GM19025 (cell line): ENCODE results near the gene ZNF786.
"Not testable (repeated sequence)": the region's sequence is repeated elsewhere in the genome, so short reads cannot be mapped to it uniquely, and the experiment has no call there.

Source experiments
- ATAC-seq: cut with Tn5 transposase; IDR thresholded peaks from one replicate; pipeline ENCODE4 v1.9.1; 2021; ENCODE audit warnings: mild to moderate bottlenecking, low read depth, moderate library complexity; ENCODE audit not compliant: unreplicated experiment

The ZNF786 gene

GRCh38 chr7:149090397-149091195, at the start of gene ZNF786:
ZNF786 (minus strand) TSS chr7:149090718; CDS start chr7:149090640, 78 bp downstream.
- ATAC-seq: peak; percentile 88

GRCh38 chr7:149136118-149136517, 45.6 kb upstream of the ZNF786 start:
- no peak for ATAC-seq

- ATAC-seq: no peak
Observed at GRCh38 chr7:149133028-149133710, 42.7 kb upstream of the ZNF786 start.

- no peak for ATAC-seq
Observed at GRCh38 chr7:149130572-149131198, 40.2 kb upstream of the ZNF786 start.

- peak; percentile 28 for ATAC-seq
Observed at GRCh38 chr7:149126662-149127266, 36.2 kb upstream of the ZNF786 start.

- peak; percentile 85 for ATAC-seq
Observed at GRCh38 chr7:149125863-149126661, 35.5 kb upstream of the ZNF786 start, which contains the start of gene ZNF425. ZNF425 (minus strand) TSS chr7:149126324; CDS start chr7:149126213, 111 bp downstream.

- ATAC-seq: no peak
Observed at GRCh38 chr7:149125189-149125862, 34.8 kb upstream of the ZNF786 start.

- no peak for ATAC-seq
Observed at GRCh38 chr7:149109969-149110368, 19.5 kb upstream of the ZNF786 start.

GRCh38 chr7:149104749-149105148, 14.2 kb upstream of the ZNF786 start:
- no peak for ATAC-seq

- no peak for ATAC-seq
Observed at GRCh38 chr7:149104214-149104613, 13.7 kb upstream of the ZNF786 start.

GRCh38 chr7:149103424-149103823, 12.9 kb upstream of the ZNF786 start:
- no peak for ATAC-seq

- ATAC-seq: no peak
Observed at GRCh38 chr7:149102666-149103065, 12.1 kb upstream of the ZNF786 start.

GRCh38 chr7:149100821-149101220, 10.3 kb upstream of the ZNF786 start:
- no peak for ATAC-seq

GRCh38 chr7:149099058-149099457, 8.5 kb upstream of the ZNF786 start:
- no peak for ATAC-seq

GRCh38 chr7:149097088-149097487, 6.6 kb upstream of the ZNF786 start:
- no peak for ATAC-seq

GRCh38 chr7:149093228-149093627, 2.7 kb upstream of the ZNF786 start:
- ATAC-seq: no peak

- not testable (repeated sequence) for ATAC-seq
Observed at GRCh38 chr7:149092244-149092643, 1.7 kb upstream of the ZNF786 start.

- no peak for ATAC-seq
Observed at GRCh38 chr7:149087376-149087775, 3.1 kb downstream of the ZNF786 start.

- no peak for ATAC-seq
Observed at GRCh38 chr7:149085866-149086265, 4.7 kb downstream of the ZNF786 start.
